Lower lobe of right lung (tissue), 2 donors: ENCODE results near the gene ALX1. TPM values are rescaled to one million over a fixed set of nuclear protein-coding genes. Genes with fewer than 3 reads are reported as not detected.
"Not testable (repeated sequence)": the region's sequence is repeated elsewhere in the genome, so short reads cannot be mapped to it uniquely, and the experiment has no call there.

Experiments
- ATAC-seq, 2 donors: fragments of 200-7000 bp; cut with Tn5 transposase; one replicate each; pipeline ENCODE4 v1.9.1; 2020 to 2022; ENCODE audit warnings: mild to moderate bottlenecking in 2 of 2, moderate library complexity in 2 of 2
- DNase-seq: peaks from one replicate; pipeline ENCODE4 v3.0.0-alpha.2; 2020
- H3K27ac ChIP-seq: fragments of 200-600 bp; one replicate; pipeline ENCODE4 v1.8.0; 2022
- H3K27me3 ChIP-seq: fragments of 200-600 bp; one replicate; pipeline ENCODE4 v1.8.0; 2022; ENCODE audit warnings: low read depth
- H3K36me3 ChIP-seq: fragments of 200-600 bp; one replicate; pipeline ENCODE4 v1.8.0; 2022; ENCODE audit warnings: mild to moderate bottlenecking
- H3K4me1 ChIP-seq: fragments of 200-600 bp; one replicate; pipeline ENCODE4 v1.8.0; 2022
- H3K4me3 ChIP-seq: fragments of 200-600 bp; one replicate; pipeline ENCODE4 v1.8.0; 2022; ENCODE audit warnings: mild to moderate bottlenecking
- H3K9me3 ChIP-seq: fragments of 200-600 bp; one replicate; pipeline ENCODE4 v1.8.0; 2022
- intact Hi-C: fragments of 100-400 bp; cut with DNase I; formaldehyde crosslinking; loops from one replicate; pipeline ENCODE4 v1.11.0; 2022
- total RNA-seq: library from RNA; stranded (reverse); fragmentation: NEBNext Ultra II Directional; extraction: Animal tissue kit (Norgen Biotek cat#: 25700); gene quantifications from one replicate; pipeline ENCODE4 v1.2.1, GENCODE V29; 2021
- TF ChIP-seq, protein P1 (sequence below): fragments of 200-600 bp; IDR thresholded peaks from one replicate; pipeline ENCODE4 v1.8.0; 2022; ENCODE audit warnings: antibody characterized with exemption, mild to moderate bottlenecking
- donor health status: DM: no; HTN: yes; CAD: no; lungs with severe emphysema.

The ALX1 gene
- total RNA-seq, 1 donor from 2014 or later: not detected

DNA sequence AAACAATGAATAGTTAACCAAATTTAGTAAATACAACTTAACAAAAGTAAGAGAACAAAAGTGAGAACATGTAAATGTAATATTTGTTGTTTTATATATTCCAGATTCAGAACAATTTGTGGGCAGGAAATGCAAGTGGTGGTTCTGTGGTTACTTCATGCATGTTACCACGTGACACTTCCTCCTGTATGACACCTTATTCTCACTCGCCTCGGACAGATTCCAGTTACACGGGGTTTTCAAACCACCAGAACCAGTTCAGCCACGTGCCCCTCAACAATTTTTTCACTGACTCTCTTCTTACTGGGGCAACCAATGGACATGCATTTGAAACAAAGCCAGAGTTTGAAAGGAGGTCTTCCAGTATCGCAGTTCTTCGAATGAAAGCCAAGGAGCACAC lies 21.0 kb downstream of the ALX1 start:
- Histone ChIP-seq H3K9me3 (no peaks in the 10 kb centered on the region), H3K4me3 (no peak overlapping the region), H3K4me1 (no peaks in the 10 kb centered on the region), H3K27me3 (no peaks in the 10 kb centered on the region), H3K36me3 (no peaks in the 10 kb centered on the region), H3K27ac (no peak overlapping the region)
- ATAC-seq (no peak), DNase-seq (no peak)
- intact Hi-C loops: no loop called here
- TF ChIP-seq, protein P1, sequence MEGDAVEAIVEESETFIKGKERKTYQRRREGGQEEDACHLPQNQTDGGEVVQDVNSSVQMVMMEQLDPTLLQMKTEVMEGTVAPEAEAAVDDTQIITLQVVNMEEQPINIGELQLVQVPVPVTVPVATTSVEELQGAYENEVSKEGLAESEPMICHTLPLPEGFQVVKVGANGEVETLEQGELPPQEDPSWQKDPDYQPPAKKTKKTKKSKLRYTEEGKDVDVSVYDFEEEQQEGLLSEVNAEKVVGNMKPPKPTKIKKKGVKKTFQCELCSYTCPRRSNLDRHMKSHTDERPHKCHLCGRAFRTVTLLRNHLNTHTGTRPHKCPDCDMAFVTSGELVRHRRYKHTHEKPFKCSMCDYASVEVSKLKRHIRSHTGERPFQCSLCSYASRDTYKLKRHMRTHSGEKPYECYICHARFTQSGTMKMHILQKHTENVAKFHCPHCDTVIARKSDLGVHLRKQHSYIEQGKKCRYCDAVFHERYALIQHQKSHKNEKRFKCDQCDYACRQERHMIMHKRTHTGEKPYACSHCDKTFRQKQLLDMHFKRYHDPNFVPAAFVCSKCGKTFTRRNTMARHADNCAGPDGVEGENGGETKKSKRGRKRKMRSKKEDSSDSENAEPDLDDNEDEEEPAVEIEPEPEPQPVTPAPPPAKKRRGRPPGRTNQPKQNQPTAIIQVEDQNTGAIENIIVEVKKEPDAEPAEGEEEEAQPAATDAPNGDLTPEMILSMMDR: no peak

DNA sequence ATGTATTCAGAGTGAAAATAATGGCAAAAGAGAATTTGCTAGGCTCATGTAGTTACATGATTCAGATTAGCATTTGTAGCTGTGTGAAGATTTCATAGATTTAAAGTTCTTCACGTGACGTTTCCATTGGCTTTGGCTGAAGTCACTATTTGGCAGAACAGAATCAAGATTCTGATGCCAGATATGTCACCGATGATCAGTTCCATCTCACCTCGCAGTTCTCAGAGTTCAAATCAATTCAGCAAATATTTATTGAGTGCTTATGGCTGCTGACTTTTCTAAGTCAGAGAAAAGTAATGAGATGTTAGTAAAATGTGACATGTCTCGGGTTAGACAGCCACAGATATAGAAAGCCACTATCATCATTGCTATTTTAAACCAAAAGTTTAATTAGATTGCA lies 28.4 kb downstream of the ALX1 start:
- no peaks in the 10 kb centered on the region for H3K9me3 ChIP-seq
- ATAC-seq: no peak
- H3K4me1 ChIP-seq: no peaks in the 10 kb centered on the region
- H3K4me3 ChIP-seq: no peak overlapping the region
- no peak overlapping the region for H3K27ac ChIP-seq
- intact Hi-C loops: no loop called here
- TF ChIP-seq, protein P1: no peak
- DNase-seq: no peak
- no peaks in the 10 kb centered on the region for H3K27me3 ChIP-seq
- no peaks in the 10 kb centered on the region for H3K36me3 ChIP-seq

DNA sequence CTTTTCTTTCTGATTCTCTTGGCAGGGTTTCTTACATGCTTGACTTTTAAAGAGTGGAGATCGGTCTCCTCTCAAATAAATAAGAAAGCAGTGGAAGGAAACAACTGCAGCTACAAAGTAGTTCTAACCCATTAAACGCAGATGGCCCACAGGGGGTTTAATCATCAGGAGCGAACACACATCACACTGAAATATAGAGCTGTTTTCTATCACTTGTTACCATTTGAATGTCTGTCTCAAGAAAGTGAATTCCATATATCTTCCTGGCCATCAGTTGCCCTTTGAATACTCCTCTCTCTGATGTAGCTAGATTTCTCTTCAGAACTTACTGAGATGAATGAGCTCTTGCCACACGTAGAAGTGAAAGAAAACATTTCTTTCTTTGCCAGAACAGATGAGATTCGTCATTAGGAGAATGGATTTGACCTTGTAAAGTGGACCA lies 29.1 kb downstream of the ALX1 start:
- no peak for ATAC-seq
- no peaks in the 10 kb centered on the region for H3K9me3 ChIP-seq
- TF ChIP-seq, protein P1: no peak
- no peak overlapping the region for H3K27ac ChIP-seq
- no peaks in the 10 kb centered on the region for H3K27me3 ChIP-seq
- no peak for DNase-seq
- no peaks in the 10 kb centered on the region for H3K36me3 ChIP-seq
- intact Hi-C loops: no loop called here
- no peaks in the 10 kb centered on the region for H3K4me1 ChIP-seq
- no peak overlapping the region for H3K4me3 ChIP-seq

DNA sequence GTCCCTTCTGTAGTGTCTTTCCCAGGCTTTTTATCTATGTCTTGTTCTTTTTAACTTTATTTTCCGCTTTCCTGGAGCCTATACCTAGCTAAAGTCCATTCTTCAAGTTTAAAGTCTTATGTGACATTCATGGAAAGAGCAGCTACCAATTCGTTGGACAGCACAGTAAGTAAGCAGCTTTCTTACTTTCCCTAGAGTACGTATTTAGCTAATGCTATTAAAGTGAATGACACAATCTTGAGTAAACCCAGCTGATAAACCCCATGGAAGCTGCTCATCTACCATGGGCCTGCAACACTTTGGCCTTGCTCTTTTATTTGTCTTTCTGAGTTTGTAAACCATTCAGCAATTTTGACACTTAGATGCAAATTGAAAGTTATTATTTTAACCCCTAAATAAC lies 30.0 kb downstream of the ALX1 start:
- no peaks in the 10 kb centered on the region for H3K9me3 ChIP-seq
- TF ChIP-seq, protein P1: no peak
- no peaks in the 10 kb centered on the region for H3K36me3 ChIP-seq
- H3K27me3 ChIP-seq: no peaks in the 10 kb centered on the region
- no peak overlapping the region for H3K4me3 ChIP-seq
- ATAC-seq: no peak
- no peak for DNase-seq
- H3K4me1 ChIP-seq: no peaks in the 10 kb centered on the region
- H3K27ac ChIP-seq: no peak overlapping the region
- intact Hi-C loops: no loop called here

DNA sequence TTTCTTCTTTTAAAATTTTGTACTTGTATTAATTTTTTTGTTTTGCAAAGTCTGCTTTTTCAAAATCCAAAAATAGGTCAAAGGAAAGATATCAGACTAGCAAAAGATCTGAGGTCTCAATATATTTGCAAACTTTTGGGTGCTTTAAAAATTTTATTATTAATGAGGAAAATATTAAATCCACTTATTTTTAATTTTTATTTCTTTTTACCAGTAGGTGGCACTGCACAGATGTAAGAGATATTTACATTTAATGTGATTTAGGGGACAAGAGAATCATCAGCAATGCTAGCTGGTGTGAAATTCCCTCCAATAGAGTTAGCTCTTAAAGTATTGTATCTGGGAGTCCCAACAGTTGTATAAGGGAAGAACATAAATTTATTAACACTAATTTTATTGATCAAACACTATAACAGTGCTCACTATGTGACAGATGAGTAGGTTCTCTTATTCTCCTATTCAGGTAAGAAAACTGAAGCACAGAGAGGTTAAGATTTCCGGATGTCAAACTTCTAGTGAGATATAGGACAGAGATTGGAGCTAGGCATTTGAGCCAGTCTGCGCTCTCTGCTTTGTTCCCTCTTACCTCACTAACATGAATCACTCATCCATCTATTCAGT lies 30.5 kb downstream of the ALX1 start:
- TF ChIP-seq, protein P1: peak; percentile 33
- intact Hi-C loops: no loop called here
- DNase-seq: no peak
- no peak for ATAC-seq
- Histone ChIP-seq H3K4me1 (no peaks in the 10 kb centered on the region), H3K27me3 (no peaks in the 10 kb centered on the region), H3K27ac (no peak overlapping the region), H3K9me3 (no peaks in the 10 kb centered on the region), H3K4me3 (no peak overlapping the region), H3K36me3 (no peaks in the 10 kb centered on the region)

DNA sequence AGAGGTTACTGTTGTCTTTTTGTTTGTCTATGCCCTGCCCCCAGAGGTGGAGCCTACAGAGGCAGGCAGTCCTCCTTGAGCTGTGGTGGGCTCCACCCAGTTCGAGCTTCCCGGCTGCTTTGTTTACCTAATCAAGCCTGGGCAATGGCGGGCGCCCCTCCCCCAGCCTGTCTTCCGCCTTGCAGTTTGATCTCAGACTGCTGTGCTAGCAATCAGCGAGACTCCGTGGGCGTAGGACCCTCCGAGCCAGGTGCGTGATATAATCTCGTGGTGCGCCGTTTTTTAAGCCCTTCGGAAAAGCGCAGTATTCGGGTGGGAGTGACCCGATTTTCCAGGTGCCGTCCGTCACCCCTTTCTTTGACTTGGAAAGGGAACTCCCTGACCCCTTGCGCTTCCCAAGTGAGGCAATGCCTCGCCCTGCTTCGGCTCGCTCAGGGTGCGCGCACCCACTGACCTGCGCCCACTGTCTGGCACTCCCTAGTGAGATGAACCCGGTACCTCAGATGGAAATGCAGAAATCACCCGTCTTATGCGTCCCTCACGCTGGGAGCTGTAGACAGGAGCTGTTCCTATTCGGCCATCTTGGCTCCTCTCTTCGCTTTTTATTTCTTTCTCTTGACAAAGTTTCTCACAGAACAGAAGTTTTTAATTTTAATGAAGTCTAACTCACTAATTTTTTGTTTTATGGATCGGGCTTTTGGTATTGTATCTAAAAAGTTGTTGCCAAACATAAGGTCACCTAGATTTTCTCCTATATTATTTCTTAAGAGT lies 38.0 kb downstream of the ALX1 start:
- H3K4me1 ChIP-seq, H3K9me3 ChIP-seq, ATAC-seq, H3K27ac ChIP-seq, H3K27me3 ChIP-seq, DNase-seq, H3K36me3 ChIP-seq, intact Hi-C loops, H3K4me3 ChIP-seq: not testable (repeated sequence)
